GM10266 (cell line): ENCODE data around the gene GLYATL1.

Experiments
- DNase-seq: peaks from one replicate; pipeline ENCODE4 v3.0.0; 2012; ENCODE audit errors: extremely low spot score
- CTCF ChIP-seq: IDR thresholded peaks from 2 replicates; pipeline ENCODE4 v1.5.1; 2012; ENCODE audit warnings: mild to moderate bottlenecking, low read depth; ENCODE audit not compliant: control insufficient read depth, insufficient read depth; ENCODE audit errors: missing control alignments

GLYATL1 gene

GRCh38 chr11:58926251-58926650 lies 13.0 kb upstream of the GLYATL1 start:
- TF ChIP-seq CTCF: no peak
- DNase-seq: no peak

GRCh38 chr11:58926695-58927094 lies 12.6 kb upstream of the GLYATL1 start:
- TF ChIP-seq CTCF: no peak
- no peak for DNase-seq

- no peak for TF ChIP-seq CTCF
- no peak for DNase-seq
Measured at GRCh38 chr11:58927393-58928106, 11.7 kb upstream of the GLYATL1 start.

GRCh38 chr11:58928107-58928499 lies 11.2 kb upstream of the GLYATL1 start:
- no peak for DNase-seq

GRCh38 chr11:58928691-58929090 lies 10.6 kb upstream of the GLYATL1 start:
- TF ChIP-seq CTCF: no peak
- no peak for DNase-seq

More at GRCh38 chr11:58928107-58928499, 11.2 kb upstream of the GLYATL1 start:
- no peak for TF ChIP-seq CTCF

- no peak for TF ChIP-seq CTCF
- DNase-seq: no peak
Measured at GRCh38 chr11:58930926-58931325, 8.4 kb upstream of the GLYATL1 start.

GRCh38 chr11:58933661-58934060 lies 5.6 kb upstream of the GLYATL1 start:
- no peak for DNase-seq
- TF ChIP-seq CTCF: no peak
